ENCODE measurements around the gene ADGRD1. TPM values are rescaled to one million over a fixed set of nuclear protein-coding genes. Genes with fewer than 3 reads are reported as not detected.

ADGRD1 gene
- total RNA-seq, 1 donor from 2014 or later, result 99.5 TPM

DNA sequence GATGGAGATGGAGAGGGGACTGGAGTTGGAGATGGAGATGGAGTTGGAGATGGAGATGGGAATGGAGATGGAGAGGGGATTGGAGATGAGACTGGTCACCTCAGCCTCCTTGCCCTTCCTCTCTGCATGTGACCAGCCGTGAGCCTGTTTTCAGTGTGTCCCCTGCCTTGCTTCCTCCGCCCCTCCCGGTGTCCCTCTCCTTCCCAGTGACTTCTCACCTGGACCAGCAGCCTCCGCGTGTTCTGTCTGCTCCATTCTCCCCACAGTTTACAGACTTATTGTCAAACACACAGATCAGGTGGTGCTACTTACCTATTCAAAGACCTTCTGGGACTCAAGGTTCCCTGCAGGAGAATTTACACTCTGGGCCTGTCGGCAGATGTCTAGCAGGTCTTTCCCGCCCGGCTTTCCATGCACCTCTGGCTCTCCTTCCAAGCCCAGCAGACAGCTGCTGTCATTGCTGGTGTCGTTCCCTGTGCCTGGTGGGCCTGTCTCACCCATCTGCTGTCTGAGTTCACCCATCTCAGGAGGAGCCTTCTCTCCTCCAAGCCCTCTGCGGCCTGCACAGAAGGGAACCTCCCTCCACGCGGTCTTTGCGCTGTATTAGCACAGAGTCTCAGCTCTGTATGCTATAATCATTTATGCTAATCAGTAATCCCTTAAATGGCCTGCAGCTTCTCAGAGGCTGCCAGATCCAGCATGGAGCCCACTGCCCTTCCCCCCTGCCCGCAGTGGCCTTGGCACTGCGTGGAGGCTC is 62.1 kb downstream of the ADGRD1 start:
- Histone ChIP-seq H3K27ac (replicated peaks) (peak overlapping the region; percentile 46), H3K9me3 (replicated peaks) (no peaks in the 10 kb centered on the region), H3K4me3 (no peak overlapping the region), H3K36me3 (peaks cover 41% of the 10 kb centered on the region), H3K27me3 (ENCODE audit: low read depth) (no peaks in the 10 kb centered on the region), H3K4me1 (peaks cover 6% of the 10 kb centered on the region)
- no peak for DNase-seq
- intact Hi-C loops (cut with micrococcal nuclease), result no loop called here
- TF ChIP-seq, protein P1, sequence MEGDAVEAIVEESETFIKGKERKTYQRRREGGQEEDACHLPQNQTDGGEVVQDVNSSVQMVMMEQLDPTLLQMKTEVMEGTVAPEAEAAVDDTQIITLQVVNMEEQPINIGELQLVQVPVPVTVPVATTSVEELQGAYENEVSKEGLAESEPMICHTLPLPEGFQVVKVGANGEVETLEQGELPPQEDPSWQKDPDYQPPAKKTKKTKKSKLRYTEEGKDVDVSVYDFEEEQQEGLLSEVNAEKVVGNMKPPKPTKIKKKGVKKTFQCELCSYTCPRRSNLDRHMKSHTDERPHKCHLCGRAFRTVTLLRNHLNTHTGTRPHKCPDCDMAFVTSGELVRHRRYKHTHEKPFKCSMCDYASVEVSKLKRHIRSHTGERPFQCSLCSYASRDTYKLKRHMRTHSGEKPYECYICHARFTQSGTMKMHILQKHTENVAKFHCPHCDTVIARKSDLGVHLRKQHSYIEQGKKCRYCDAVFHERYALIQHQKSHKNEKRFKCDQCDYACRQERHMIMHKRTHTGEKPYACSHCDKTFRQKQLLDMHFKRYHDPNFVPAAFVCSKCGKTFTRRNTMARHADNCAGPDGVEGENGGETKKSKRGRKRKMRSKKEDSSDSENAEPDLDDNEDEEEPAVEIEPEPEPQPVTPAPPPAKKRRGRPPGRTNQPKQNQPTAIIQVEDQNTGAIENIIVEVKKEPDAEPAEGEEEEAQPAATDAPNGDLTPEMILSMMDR (IDR thresholded peaks at IDR 0.05; ENCODE audit: borderline replicate concordance), result no peak

DNA sequence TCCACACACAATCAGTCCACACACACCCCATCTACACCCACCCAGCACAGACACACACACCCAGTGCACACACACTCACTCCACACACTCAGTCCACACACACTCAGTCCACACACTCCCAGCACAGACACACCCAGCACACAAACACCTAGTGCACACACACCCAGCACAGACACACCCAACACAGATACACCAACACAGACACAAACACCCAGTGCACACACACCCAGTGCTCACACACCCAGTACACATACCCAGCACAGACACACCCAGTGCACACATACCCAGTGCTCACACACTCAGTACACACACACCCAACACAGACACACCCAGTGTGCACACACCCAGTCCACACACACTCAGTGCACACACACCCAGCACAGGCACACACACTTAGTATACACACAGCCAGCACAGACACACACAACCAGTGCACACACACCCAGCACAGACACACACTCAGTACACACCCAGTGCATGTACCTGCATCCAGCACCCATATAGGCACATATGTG is 63.8 kb downstream of the ADGRD1 start:
- H3K27me3 ChIP-seq (ENCODE audit: low read depth), result no peaks in the 10 kb centered on the region
- peaks cover 7% of the 10 kb centered on the region for H3K4me1 ChIP-seq
- H3K4me3 ChIP-seq, result no peak overlapping the region
- peaks cover 50% of the 10 kb centered on the region for H3K36me3 ChIP-seq
- H3K27ac ChIP-seq (replicated peaks), result no peak overlapping the region
- H3K9me3 ChIP-seq (replicated peaks), result no peaks in the 10 kb centered on the region
- DNase-seq, result no peak
- TF ChIP-seq, protein P1 (IDR thresholded peaks at IDR 0.05; ENCODE audit: borderline replicate concordance), result no peak
- intact Hi-C loops (cut with micrococcal nuclease), result no loop called here

DNA sequence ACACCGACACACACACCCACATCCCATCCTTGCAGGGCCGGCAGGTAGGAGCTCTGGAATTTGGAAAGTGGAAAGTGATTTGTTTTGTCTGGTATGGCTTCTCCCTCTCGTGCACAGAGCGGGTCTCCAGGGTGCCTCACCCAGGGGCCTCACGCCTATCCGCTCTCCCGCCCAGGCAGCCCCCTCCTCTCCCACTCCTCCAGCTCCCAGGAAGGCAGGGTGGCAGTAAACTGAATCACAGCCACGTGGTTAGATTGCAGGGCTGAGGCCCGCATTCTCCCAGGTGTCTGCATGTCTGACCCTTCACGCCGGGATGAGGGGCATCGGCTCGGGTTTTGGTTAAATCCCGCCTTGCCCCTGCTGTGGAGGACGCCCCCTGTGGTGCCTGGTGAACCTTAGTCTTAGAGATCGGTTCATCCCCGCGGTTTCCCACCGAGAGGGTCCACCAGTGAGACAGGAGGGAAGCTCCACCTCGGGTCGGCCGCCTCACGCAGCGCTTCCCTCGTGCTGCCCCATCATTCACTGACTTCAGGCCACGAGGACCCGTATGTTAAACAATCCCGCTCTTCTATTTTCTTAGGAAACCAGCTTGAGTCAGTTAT is 64.4 kb downstream of the ADGRD1 start:
- Histone ChIP-seq H3K4me3 (no peak overlapping the region), H3K27ac (replicated peaks) (no peak overlapping the region), H3K27me3 (ENCODE audit: low read depth) (no peaks in the 10 kb centered on the region), H3K9me3 (replicated peaks) (no peaks in the 10 kb centered on the region), H3K36me3 (peaks cover 56% of the 10 kb centered on the region), H3K4me1 (peaks cover 7% of the 10 kb centered on the region)
- TF ChIP-seq, protein P1 (IDR thresholded peaks at IDR 0.05; ENCODE audit: borderline replicate concordance), result no peak
- intact Hi-C loops (cut with micrococcal nuclease), result no loop called here
- no peak for DNase-seq

DNA sequence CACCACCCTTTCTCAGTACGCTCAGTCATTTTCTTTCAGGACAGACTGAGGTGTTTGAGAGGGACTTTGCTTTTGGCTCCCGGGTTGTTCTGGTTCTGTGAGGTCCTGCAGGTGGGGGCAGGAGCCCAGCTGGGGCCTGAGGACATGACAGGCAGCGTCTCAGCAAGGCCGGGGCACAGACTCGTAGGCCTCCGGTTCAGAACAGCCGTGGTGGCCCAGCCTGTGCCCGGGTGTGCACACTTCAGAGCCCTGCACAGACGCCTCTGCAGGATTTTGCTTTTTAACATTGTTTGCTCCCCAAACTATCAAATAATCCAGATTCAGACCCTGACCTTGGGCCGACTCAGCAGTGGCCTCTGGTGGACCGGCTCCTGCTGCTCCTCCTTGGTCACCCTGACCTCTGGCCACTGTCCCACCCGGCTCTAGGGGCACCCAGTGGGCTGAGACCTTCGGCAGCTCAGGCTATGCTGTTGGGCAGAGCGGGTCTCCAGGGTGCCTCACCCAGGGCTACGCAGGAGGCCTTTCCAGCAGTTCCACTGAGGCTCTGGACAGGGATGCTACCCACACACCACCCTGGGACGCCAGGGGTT is 65.2 kb downstream of the ADGRD1 start:
- TF ChIP-seq, protein P1 (IDR thresholded peaks at IDR 0.05; ENCODE audit: borderline replicate concordance), result no peak
- no peak for DNase-seq
- H3K36me3 ChIP-seq, result peaks cover 62% of the 10 kb centered on the region
- no peaks in the 10 kb centered on the region for H3K9me3 ChIP-seq (replicated peaks)
- no peaks in the 10 kb centered on the region for H3K27me3 ChIP-seq (ENCODE audit: low read depth)
- peaks cover 7% of the 10 kb centered on the region for H3K4me1 ChIP-seq
- no peak overlapping the region for H3K4me3 ChIP-seq
- intact Hi-C loops (cut with micrococcal nuclease), result no loop called here
- no peak overlapping the region for H3K27ac ChIP-seq (replicated peaks)

DNA sequence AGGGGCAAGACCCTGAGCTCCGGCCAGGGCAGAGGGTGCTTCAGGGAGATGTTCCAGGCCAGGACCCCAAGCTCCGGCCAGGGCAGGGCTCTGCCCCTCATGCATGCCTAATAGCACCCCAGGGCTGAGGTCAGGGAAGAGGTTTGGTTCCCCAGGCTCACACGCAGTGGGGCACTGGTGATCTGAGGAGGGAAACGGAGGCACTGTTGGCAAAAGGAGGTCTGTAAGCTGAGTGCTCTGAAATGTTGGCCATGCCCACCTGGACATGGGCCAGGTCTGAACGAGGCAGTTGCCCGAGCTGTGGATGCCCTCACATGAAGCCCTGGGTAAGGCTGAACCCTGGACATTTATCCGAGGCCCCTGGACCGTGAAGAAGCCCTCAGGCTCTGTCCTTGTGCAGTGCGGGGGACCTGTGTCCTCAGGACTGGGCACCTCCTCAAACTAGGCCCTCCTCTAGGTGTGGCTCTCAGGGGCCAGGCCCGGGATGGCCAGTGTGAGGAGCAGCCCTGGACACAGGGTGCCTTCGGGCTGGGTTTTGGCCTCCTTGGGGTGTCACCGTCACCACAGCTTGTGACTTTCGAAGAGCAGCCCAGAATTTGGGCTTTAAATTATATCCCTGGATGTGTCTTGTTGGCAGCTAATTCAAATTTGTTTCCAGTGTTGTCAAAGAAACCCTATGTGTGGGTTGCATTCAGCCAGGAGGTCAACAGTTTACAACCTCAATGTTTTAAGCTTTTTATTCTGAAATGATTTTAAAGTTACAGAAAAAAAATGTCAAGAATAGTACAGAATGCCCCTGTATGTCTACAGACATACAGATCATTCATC is 66.8 kb downstream of the ADGRD1 start:
- no peak for DNase-seq
- TF ChIP-seq, protein P1 (IDR thresholded peaks at IDR 0.05; ENCODE audit: borderline replicate concordance), result no peak
- peaks cover 58% of the 10 kb centered on the region for H3K36me3 ChIP-seq
- intact Hi-C loops (cut with micrococcal nuclease), result no loop called here
- H3K9me3 ChIP-seq (replicated peaks), result no peaks in the 10 kb centered on the region
- no peak overlapping the region for H3K4me3 ChIP-seq
- H3K4me1 ChIP-seq, result peaks cover 11% of the 10 kb centered on the region
- H3K27me3 ChIP-seq (ENCODE audit: low read depth), result no peaks in the 10 kb centered on the region
- no peak overlapping the region for H3K27ac ChIP-seq (replicated peaks)

All from left ventricle myocardium inferior (tissue), 1 donor.